Measurements from ENCODE around the gene PDCD2.
"Not testable (repeated sequence)": the region's sequence is repeated elsewhere in the genome, so short reads cannot be mapped to it uniquely, and the experiment has no call there.

DNA sequence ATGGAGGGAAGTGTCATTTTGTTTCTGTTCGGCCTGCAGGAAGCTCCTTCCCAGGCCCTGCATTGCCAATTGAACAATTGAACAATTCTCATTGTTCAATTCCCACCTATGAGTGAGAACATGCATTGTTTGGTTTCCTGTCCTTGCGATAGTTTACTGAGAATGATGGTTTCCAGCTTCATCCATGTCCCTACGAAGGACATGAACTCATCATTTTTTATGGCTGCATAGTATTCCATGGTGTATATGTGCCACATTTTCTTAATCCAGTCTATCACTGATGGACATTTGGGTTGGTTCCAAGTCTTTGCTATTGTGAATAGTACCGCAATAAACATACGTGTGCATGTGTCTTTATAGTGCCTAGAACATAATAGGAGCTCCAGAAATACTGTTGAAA is 56.4 kb downstream of the PDCD2 start:
- not testable (repeated sequence) for TF ChIP-seq CTCF (tag by site-specific recombination; IDR thresholded peaks at IDR 0.05); ZSCAN30 (tag by site-specific recombination; IDR thresholded peaks at IDR 0.05); ZBTB8A (tag by site-specific recombination; IDR thresholded peaks at IDR 0.05); KLF16 (tag by site-specific recombination; IDR thresholded peaks at IDR 0.05); ZNF366 (tag by site-specific recombination; conservative IDR thresholded peaks at IDR 0.05); ZNF561 (tag by site-specific recombination; IDR thresholded peaks at IDR 0.05; ENCODE audit: borderline replicate concordance); KLF9 (tag by site-specific recombination; IDR thresholded peaks at IDR 0.05; ENCODE audit: low read depth); ZNF121 (tag by site-specific recombination; IDR thresholded peaks at IDR 0.05)
- TF ChIP-seq, protein P1, sequence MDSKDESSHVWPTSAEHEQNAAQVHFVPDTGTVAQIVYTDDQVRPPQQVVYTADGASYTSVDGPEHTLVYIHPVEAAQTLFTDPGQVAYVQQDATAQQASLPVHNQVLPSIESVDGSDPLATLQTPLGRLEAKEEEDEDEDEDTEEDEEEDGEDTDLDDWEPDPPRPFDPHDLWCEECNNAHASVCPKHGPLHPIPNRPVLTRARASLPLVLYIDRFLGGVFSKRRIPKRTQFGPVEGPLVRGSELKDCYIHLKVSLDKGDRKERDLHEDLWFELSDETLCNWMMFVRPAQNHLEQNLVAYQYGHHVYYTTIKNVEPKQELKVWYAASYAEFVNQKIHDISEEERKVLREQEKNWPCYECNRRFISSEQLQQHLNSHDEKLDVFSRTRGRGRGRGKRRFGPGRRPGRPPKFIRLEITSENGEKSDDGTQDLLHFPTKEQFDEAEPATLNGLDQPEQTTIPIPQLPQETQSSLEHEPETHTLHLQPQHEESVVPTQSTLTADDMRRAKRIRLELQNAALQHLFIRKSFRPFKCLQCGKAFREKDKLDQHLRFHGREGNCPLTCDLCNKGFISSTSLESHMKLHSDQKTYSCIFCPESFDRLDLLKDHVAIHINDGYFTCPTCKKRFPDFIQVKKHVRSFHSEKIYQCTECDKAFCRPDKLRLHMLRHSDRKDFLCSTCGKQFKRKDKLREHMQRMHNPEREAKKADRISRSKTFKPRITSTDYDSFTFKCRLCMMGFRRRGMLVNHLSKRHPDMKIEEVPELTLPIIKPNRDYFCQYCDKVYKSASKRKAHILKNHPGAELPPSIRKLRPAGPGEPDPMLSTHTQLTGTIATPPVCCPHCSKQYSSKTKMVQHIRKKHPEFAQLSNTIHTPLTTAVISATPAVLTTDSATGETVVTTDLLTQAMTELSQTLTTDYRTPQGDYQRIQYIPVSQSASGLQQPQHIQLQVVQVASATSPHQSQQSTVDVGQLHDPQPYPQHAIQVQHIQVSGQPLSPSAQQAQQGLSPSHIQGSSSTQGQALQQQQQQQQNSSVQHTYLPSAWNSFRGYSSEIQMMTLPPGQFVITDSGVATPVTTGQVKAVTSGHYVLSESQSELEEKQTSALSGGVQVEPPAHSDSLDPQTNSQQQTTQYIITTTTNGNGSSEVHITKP (tag by site-specific recombination; IDR thresholded peaks at IDR 0.05), result not testable (repeated sequence)
- TF ChIP-seq, protein P2, sequence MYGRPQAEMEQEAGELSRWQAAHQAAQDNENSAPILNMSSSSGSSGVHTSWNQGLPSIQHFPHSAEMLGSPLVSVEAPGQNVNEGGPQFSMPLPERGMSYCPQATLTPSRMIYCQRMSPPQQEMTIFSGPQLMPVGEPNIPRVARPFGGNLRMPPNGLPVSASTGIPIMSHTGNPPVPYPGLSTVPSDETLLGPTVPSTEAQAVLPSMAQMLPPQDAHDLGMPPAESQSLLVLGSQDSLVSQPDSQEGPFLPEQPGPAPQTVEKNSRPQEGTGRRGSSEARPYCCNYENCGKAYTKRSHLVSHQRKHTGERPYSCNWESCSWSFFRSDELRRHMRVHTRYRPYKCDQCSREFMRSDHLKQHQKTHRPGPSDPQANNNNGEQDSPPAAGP (tag by site-specific recombination; IDR thresholded peaks at IDR 0.05), result not testable (repeated sequence)
